Measurements from ENCODE around the gene STRAP. TPM values are rescaled to one million over a fixed set of nuclear protein-coding genes. Genes with fewer than 3 reads are reported as not detected.

STRAP gene
- total and polyA plus RNA-seq, 2 of the 13 experiments (the other 11 are each of a cell fraction or from before 2014, with no cell fraction given), result 66.9 to 118 TPM

DNA sequence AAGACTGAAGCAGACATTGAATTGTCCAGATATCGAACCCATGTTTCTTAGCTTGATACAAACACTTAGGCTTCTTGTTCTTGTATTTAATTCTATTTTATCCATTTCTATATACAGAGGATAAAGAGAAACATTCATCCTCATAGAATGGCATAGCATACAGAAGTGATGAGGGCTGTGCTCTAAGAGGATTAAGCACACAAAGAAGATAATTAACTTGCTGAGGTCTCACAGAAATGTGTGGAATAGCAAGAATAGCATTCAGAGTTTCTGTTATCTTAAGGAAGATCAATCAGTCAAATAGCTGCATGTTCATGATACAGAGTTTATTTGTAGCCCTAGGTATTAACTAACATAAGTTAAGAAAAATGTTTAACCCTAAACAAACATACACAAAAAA, 27.3 kb upstream of the STRAP start:
- FAIRE-seq, result no peak
- Histone ChIP-seq H3K9me3 (ENCODE audit: low read length) (no peaks in the 10 kb centered on the region), H3K9ac (ENCODE audit: insufficient read depth, low read depth, low read length) (no peak overlapping the region), H3K4me3 (replicated peaks in 1 of 3; ENCODE audit: insufficient read depth in 1 of 3, low read depth in 2 of 3, low read length in 3 of 3) (no peak overlapping the region), H4K20me1 (ENCODE audit: insufficient read depth, low read length) (no peaks in the 10 kb centered on the region), H3K4me2 (ENCODE audit: low read depth, low read length) (no peak overlapping the region), H3K27ac (ENCODE audit: extremely low read length, insufficient read depth, low read length) (no peak overlapping the region), H3K79me2 (ENCODE audit: insufficient read depth, low read length) (no peaks in the 10 kb centered on the region), H3K36me3 (replicated peaks in 1 of 2; ENCODE audit: control insufficient read depth in 1 of 2, insufficient read depth in 2 of 2, low read length in 2 of 2) (no peaks in the 10 kb centered on the region), H3K27me3 (ENCODE audit: control insufficient read depth in 1 of 2, insufficient read depth in 2 of 2, low read length in 2 of 2) (no peaks in the 10 kb centered on the region), H3K4me1 (ENCODE audit: insufficient read depth, low read length) (peaks cover 14% of the 10 kb centered on the region), H2AFZ (ENCODE audit: low read length) (no peak overlapping the region)
- in situ Hi-C loops (cut with HindIII; ENCODE audit: extremely low pct_ligation_motif_present, low pct_unique_long_range_greater_than_20kb) (loop anchor here (5.0 to 10.0 kb wide), 3 partner anchors 268 to 580 kb away; no protein-coding TSS in a partner anchor), intact Hi-C loops (cut with micrococcal nuclease; ENCODE audit: unreplicated experiment) (loop anchor here (10.0 kb wide), 1 partner anchor 170 kb away; no protein-coding TSS in a partner anchor)
- no TSS peak for BruUV-seq (replicated peaks)
- TF ChIP-seq EZH2 (conservative IDR thresholded peaks at IDR 0.05; ENCODE audit: low read depth, low read length) (no peak), JUNB (CRISPR knock-in tag; IDR thresholded peaks at IDR 0.05; ENCODE audit: borderline replicate concordance) (no peak), STAG1 (CRISPR knock-in tag; IDR thresholded peaks at IDR 0.05) (no peak), ZNF441 (CRISPR knock-in tag; IDR thresholded peaks at IDR 0.05; ENCODE audit: borderline replicate concordance) (no peak), SRSF4 (IDR thresholded peaks at IDR 0.05; ENCODE audit: low read depth, low read length, poor library complexity, severe bottlenecking) (no peak), ZNF432 (CRISPR knock-in tag; IDR thresholded peaks at IDR 0.05; ENCODE audit: borderline replicate concordance) (no peak), ZNF549 (CRISPR knock-in tag; IDR thresholded peaks at IDR 0.05) (no peak), ZNF709 (CRISPR knock-in tag; IDR thresholded peaks at IDR 0.05) (no peak), ZNF644 (CRISPR knock-in tag; IDR thresholded peaks at IDR 0.05; ENCODE audit: low read depth) (no peak), ZNF790 (CRISPR knock-in tag; IDR thresholded peaks at IDR 0.05; ENCODE audit: borderline replicate concordance) (no peak), KLF13 (CRISPR knock-in tag; IDR thresholded peaks at IDR 0.05) (no peak), NRL (CRISPR knock-in tag; IDR thresholded peaks at IDR 0.05; ENCODE audit: borderline replicate concordance) (no peak)
- TF ChIP-seq, protein P1, sequence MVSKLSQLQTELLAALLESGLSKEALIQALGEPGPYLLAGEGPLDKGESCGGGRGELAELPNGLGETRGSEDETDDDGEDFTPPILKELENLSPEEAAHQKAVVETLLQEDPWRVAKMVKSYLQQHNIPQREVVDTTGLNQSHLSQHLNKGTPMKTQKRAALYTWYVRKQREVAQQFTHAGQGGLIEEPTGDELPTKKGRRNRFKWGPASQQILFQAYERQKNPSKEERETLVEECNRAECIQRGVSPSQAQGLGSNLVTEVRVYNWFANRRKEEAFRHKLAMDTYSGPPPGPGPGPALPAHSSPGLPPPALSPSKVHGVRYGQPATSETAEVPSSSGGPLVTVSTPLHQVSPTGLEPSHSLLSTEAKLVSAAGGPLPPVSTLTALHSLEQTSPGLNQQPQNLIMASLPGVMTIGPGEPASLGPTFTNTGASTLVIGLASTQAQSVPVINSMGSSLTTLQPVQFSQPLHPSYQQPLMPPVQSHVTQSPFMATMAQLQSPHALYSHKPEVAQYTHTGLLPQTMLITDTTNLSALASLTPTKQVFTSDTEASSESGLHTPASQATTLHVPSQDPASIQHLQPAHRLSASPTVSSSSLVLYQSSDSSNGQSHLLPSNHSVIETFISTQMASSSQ (IDR thresholded peaks at IDR 0.05; ENCODE audit: low read depth), result no peak
- TF ChIP-seq, protein P1 (CRISPR knock-in tag; IDR thresholded peaks at IDR 0.05; ENCODE audit: borderline replicate concordance), result no peak
- TF ChIP-seq, protein P2, sequence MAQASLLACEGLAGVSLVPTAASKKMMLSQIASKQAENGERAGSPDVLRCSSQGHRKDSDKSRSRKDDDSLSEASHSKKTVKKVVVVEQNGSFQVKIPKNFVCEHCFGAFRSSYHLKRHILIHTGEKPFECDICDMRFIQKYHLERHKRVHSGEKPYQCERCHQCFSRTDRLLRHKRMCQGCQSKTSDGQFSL (CRISPR knock-in tag; IDR thresholded peaks at IDR 0.05), result no peak
- ChIA-PET POLR2A (no interaction called here), CTCF (ENCODE audit: low intra/inter-chr PET ratio, low total read pairs) (interaction anchor here (2.8 to 6.9 kb wide), 2 partner anchors 264 to 322 kb away, joined by 17 to 84 read pairs; no protein-coding TSS in a partner anchor)
- DNase-seq (ENCODE audit: low spot score), result no peak
- 45% methylated on average over 1 of the region's 1 CpG for WGBS (ENCODE audit: low lambda C conversion rate)
- ATAC-seq, result no peak

Data from HepG2 (cell line).